NOMO-1 treated with DMSO at 0.1 percent for 48 hours (cell line): ENCODE data around the gene CNOT6.
A peak's percentile ranks its signal among the peaks of the same experiment; 100 is the strongest.
"Not testable (repeated sequence)": the region's sequence is repeated elsewhere in the genome, so short reads cannot be mapped to it uniquely, and the experiment has no call there.

Source experiments
- DNase-seq: peaks from one replicate; lab custom pipeline; 2025; ENCODE audit not compliant: unreplicated experiment; lab: John Stamatoyannopoulos, UW

The CNOT6 gene

GRCh38 chr5:180470966-180471582, 23.1 kb upstream of the CNOT6 start:
- peak; percentile 30 for DNase-seq

GRCh38 chr5:180471866-180472265, 22.3 kb upstream of the CNOT6 start:
- no peak for DNase-seq

GRCh38 chr5:180472269-180472668, 21.9 kb upstream of the CNOT6 start:
- no peak for DNase-seq

- DNase-seq, result not testable (repeated sequence)
Observed at GRCh38 chr5:180473386-180473785, 20.8 kb upstream of the CNOT6 start.

- DNase-seq, result no peak
Observed at GRCh38 chr5:180474569-180474968, 19.6 kb upstream of the CNOT6 start.

- not testable (repeated sequence) for DNase-seq
Observed at GRCh38 chr5:180475969-180476524, 18.1 kb upstream of the CNOT6 start.

- DNase-seq, result no peak
Observed at GRCh38 chr5:180484813-180485212, 9.4 kb upstream of the CNOT6 start.

- no peak for DNase-seq
Observed at GRCh38 chr5:180486636-180487149, 7.5 kb upstream of the CNOT6 start.

GRCh38 chr5:180487556-180487955, 6.6 kb upstream of the CNOT6 start:
- no peak for DNase-seq

- no peak for DNase-seq
Observed at GRCh38 chr5:180491496-180491895, 2.7 kb upstream of the CNOT6 start.

- no peak for DNase-seq
Observed at GRCh38 chr5:180492226-180492903, 1.8 kb upstream of the CNOT6 start.

GRCh38 chr5:180494510-180495181, 467 bp downstream of the CNOT6 start:
- peak; percentile 13 for DNase-seq

GRCh38 chr5:180495292-180495691, 1.1 kb downstream of the CNOT6 start:
- DNase-seq, result no peak

- no peak for DNase-seq
Observed at GRCh38 chr5:180495991-180496741, 2.0 kb downstream of the CNOT6 start.

GRCh38 chr5:180496806-180497205, 2.6 kb downstream of the CNOT6 start:
- DNase-seq, result not testable (repeated sequence)

GRCh38 chr5:180497865-180498264, 3.7 kb downstream of the CNOT6 start:
- not testable (repeated sequence) for DNase-seq

GRCh38 chr5:180498378-180498777, 4.2 kb downstream of the CNOT6 start:
- no peak for DNase-seq

- no peak for DNase-seq
Observed at GRCh38 chr5:180499684-180500083, 5.5 kb downstream of the CNOT6 start.

GRCh38 chr5:180500300-180500699, 6.1 kb downstream of the CNOT6 start:
- not testable (repeated sequence) for DNase-seq

- no peak for DNase-seq
Observed at GRCh38 chr5:180507661-180508060, 13.5 kb downstream of the CNOT6 start.

- no peak for DNase-seq
Observed at GRCh38 chr5:180515294-180515693, 21.1 kb downstream of the CNOT6 start.
